Thymus (tissue), 11 donors: ENCODE data around the gene ABCF1. TPM values are rescaled to one million over a fixed set of nuclear protein-coding genes. Genes with fewer than 3 reads are reported as not detected.

ENCODE experiments used
- DNase-seq, 9 donors: peaks; one replicate each; pipeline ENCODE4 v3.0.0-alpha.2; 2013; ENCODE audit warnings: low spot score in 9 of 9, low read depth in 6 of 9, missing footprints in 1 of 9
- H3K27ac ChIP-seq, 2 donors: one replicate each; pipeline ENCODE4 v1.5.1; 2013; ENCODE audit warnings: control low read depth in 1 of 2, low read depth in 1 of 2, low read length in 1 of 2, mild to moderate bottlenecking in 1 of 2, moderate library complexity in 1 of 2
- H3K27me3 ChIP-seq, 2 donors: one replicate each; pipeline ENCODE4 v1.5.1; 2013; ENCODE audit warnings: low read length in 1 of 2; ENCODE audit not compliant: control insufficient read depth in 2 of 2, insufficient read depth in 1 of 2
- H3K36me3 ChIP-seq, 2 donors: one replicate each; pipeline ENCODE4 v1.5.1; 2013; ENCODE audit warnings: low read length in 1 of 2, mild to moderate bottlenecking in 1 of 2, moderate library complexity in 1 of 2; ENCODE audit not compliant: control insufficient read depth in 2 of 2, insufficient read depth in 2 of 2
- H3K4me1 ChIP-seq, 2 donors: one replicate each; pipeline ENCODE4 v1.5.1; 2013; ENCODE audit warnings: low read length in 2 of 2; ENCODE audit not compliant: control insufficient read depth in 2 of 2, insufficient read depth in 2 of 2
- H3K4me3 ChIP-seq, 2 donors: one replicate each; pipeline ENCODE4 v1.5.1; 2013; ENCODE audit warnings: low read length in 2 of 2, control low read depth in 1 of 2, mild to moderate bottlenecking in 1 of 2
- H3K9me3 ChIP-seq, 2 donors: one replicate each; pipeline ENCODE4 v1.5.1; 2013; ENCODE audit warnings: low read length in 1 of 2, mild to moderate bottlenecking in 1 of 2; ENCODE audit not compliant: control insufficient read depth in 2 of 2, insufficient read depth in 1 of 2
- WGBS: extraction: QIAGEN DNeasy Blood & Tissue Kit; methylation state at CpG from one replicate; pipeline ENCODE4 v1.1.7; 2013; 5-methylcytosine and 5-hydroxymethylcytosine counted together
- polyA plus RNA-seq: library from polyadenylated mRNA; stranded (reverse); fragments of 200-250 nt; gene quantifications from one replicate; pipeline ENCODE4 v1.2.3, GENCODE V29; 2013
- total RNA-seq: library from RNA; stranded (reverse); fragments of 120-200 nt; gene quantifications from one replicate; pipeline ENCODE4 v1.2.4, GENCODE V29; 2013
- donor health status: healthy.

The ABCF1 gene
- total and polyA plus RNA-seq, 2 donors = 23.5 to 33.9 TPM

GRCh38 chr6:30565772-30566171 is 5.5 kb upstream of the ABCF1 start:
- Histone ChIP-seq H3K36me3 (peaks cover 20 to 29% of the 10 kb centered on the region in 2 donors), H3K9me3 (no peaks in the 10 kb centered on the region), H3K4me3 (no peak overlapping the region), H3K27ac (no peak overlapping the region), H3K4me1 (peaks cover 5 to 8% of the 10 kb centered on the region in 2 donors), H3K27me3 (no peaks in the 10 kb centered on the region)
- DNase-seq = no peak

- DNase-seq = no peak
- Histone ChIP-seq H3K4me3 (no peak overlapping the region), H3K9me3 (no peaks in the 10 kb centered on the region), H3K27ac (no peak overlapping the region), H3K4me1 (peaks cover 14 to 23% of the 10 kb centered on the region in 2 donors), H3K36me3 (peaks cover 2 to 9% of the 10 kb centered on the region in 2 donors), H3K27me3 (no peaks in the 10 kb centered on the region)
- 66% methylated on average over 3 of the region's 3 CpGs for WGBS
Observed at GRCh38 chr6:30568245-30568644, 3.0 kb upstream of the ABCF1 start.

GRCh38 chr6:30570263-30570662 is 979 bp upstream of the ABCF1 start:
- H3K4me3 ChIP-seq = no peak overlapping the region
- H3K27ac ChIP-seq = no peak overlapping the region
- H3K4me1 ChIP-seq = peaks cover 23 to 29% of the 10 kb centered on the region in 2 donors
- DNase-seq = peak in 1 of 9 donors; percentile 19
- H3K9me3 ChIP-seq = no peaks in the 10 kb centered on the region
- peaks cover 0 to 6% of the 10 kb centered on the region in 2 donors for H3K36me3 ChIP-seq
- H3K27me3 ChIP-seq = no peaks in the 10 kb centered on the region
- WGBS = 98% methylated on average over 1 of the region's 1 CpG

DNA sequence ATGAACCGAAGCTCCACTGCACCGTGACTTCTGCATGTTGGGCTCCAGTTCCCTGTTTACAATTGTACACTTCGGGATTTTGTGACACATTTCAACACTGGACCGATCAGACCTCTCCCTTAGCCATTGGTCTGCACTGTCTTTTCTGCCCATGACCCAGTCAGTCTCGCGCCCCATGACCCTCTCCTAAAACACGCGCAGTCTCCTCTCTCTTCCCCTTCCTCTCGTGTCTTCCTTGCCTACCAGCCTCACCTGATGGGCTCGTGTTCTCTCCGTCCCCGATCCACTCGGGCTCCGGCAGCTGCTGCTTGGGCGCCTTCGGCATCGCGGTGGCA is 535 bp upstream of the ABCF1 start:
- WGBS = 2% methylated on average over 18 of the region's 18 CpGs
- Histone ChIP-seq H3K4me3 (peak overlapping the region; percentile 64 to 93), H3K9me3 (no peaks in the 10 kb centered on the region), H3K27me3 (no peaks in the 10 kb centered on the region), H3K4me1 (peaks cover 23 to 29% of the 10 kb centered on the region in 2 donors), H3K36me3 (peaks cover 0 to 11% of the 10 kb centered on the region in 2 donors), H3K27ac (peak overlapping the region; percentile 10 to 70)
- DNase-seq = no peak

DNA sequence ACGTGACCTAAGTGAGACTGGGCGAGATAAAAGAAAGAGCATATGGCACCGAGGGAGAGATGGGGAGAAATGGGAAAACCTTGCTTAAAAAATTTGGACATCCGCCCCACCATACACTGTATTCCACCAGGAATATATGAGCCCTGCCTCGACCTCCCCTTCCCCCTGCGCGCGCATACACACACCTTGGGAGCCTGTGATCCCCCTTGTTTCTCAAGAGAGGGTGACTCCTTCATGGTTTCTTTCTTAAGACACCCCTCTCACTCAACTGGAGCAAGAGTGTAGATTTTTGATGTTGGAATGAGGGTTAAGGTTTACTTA is 480 bp downstream of the ABCF1 start:
- Histone ChIP-seq H3K4me1 (peaks cover 23 to 29% of the 10 kb centered on the region in 2 donors), H3K27ac (peak overlapping the region; percentile 83 to 89), H3K4me3 (peak overlapping the region; percentile 64 to 93), H3K27me3 (no peaks in the 10 kb centered on the region), H3K9me3 (no peaks in the 10 kb centered on the region), H3K36me3 (peaks cover 4 to 17% of the 10 kb centered on the region in 2 donors)
- DNase-seq = no peak
- 2% methylated on average over 8 of the region's 8 CpGs for WGBS

GRCh38 chr6:30572148-30572547 is 906 bp downstream of the ABCF1 start:
- H3K9me3 ChIP-seq = no peaks in the 10 kb centered on the region
- H3K36me3 ChIP-seq = peaks cover 4 to 21% of the 10 kb centered on the region in 2 donors
- H3K27me3 ChIP-seq = no peaks in the 10 kb centered on the region
- peak overlapping the region in 1 of 2 donors; percentile 89 for H3K27ac ChIP-seq
- no peak for DNase-seq
- H3K4me1 ChIP-seq = peaks cover 23 to 29% of the 10 kb centered on the region in 2 donors
- H3K4me3 ChIP-seq = peak overlapping the region; percentile 64 to 93

DNA sequence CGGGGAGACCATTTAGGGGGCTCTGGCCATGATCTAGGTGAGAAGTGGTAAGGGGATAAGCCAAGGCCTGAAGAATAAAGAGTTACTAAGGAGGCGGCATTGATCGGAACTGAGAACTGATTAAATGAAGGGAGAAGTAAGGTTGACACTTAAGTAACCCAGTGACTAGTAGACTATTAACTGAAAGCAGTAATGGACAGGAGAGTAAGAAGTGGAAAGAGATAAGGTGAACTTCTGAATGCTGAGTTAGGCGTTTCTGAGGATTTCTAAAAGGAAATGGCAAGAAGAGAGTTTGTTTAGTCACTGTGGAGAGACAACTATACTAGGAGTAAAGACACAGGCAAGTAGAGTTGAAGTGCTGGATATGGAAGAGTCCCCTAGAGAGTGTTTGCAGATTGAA is 1.9 kb downstream of the ABCF1 start:
- Histone ChIP-seq H3K4me1 (peaks cover 23 to 29% of the 10 kb centered on the region in 2 donors), H3K27me3 (no peaks in the 10 kb centered on the region), H3K36me3 (peaks cover 13 to 31% of the 10 kb centered on the region in 2 donors), H3K27ac (no peak overlapping the region), H3K9me3 (no peaks in the 10 kb centered on the region), H3K4me3 (no peak overlapping the region)
- DNase-seq = no peak
- 67% methylated on average over 4 of the region's 4 CpGs for WGBS

GRCh38 chr6:30578051-30578450 is 6.8 kb downstream of the ABCF1 start:
- no peak overlapping the region for H3K27ac ChIP-seq
- DNase-seq = no peak
- H3K27me3 ChIP-seq = no peaks in the 10 kb centered on the region
- no peak overlapping the region for H3K4me3 ChIP-seq
- no peaks in the 10 kb centered on the region for H3K9me3 ChIP-seq
- H3K36me3 ChIP-seq = peaks cover 57 to 74% of the 10 kb centered on the region in 2 donors
- H3K4me1 ChIP-seq = peaks cover 6 to 9% of the 10 kb centered on the region in 2 donors
- WGBS = 97% methylated on average over 8 of the region's 8 CpGs

GRCh38 chr6:30583921-30584320 is 12.7 kb downstream of the ABCF1 start:
- DNase-seq = no peak
- Histone ChIP-seq H3K27ac (no peak overlapping the region), H3K9me3 (no peaks in the 10 kb centered on the region), H3K36me3 (peaks cover 90 to 91% of the 10 kb centered on the region in 2 donors), H3K27me3 (no peaks in the 10 kb centered on the region), H3K4me3 (no peak overlapping the region), H3K4me1 (no peaks in the 10 kb centered on the region)
- WGBS = 93% methylated on average over 5 of the region's 5 CpGs
